Mesenchymal stem cell (in vitro differentiated cells and primary cell): Measurements from ENCODE around the gene ANKFY1.

Experiments used
- DNase-seq: peaks from one replicate; pipeline ENCODE4 v3.0.0-alpha.2; 2013
- H2AFZ ChIP-seq: one replicate; pipeline ENCODE4 v1.6.1; 2013; ENCODE audit warnings: low read depth, mild to moderate bottlenecking, control low read depth, inconsistent platforms, low read length, moderate library complexity
- H2AK5ac ChIP-seq: 2 replicates; pipeline ENCODE4 v1.6.1; 2013; ENCODE audit warnings: low read length, moderate library complexity, mild to moderate bottlenecking, inconsistent platforms; ENCODE audit not compliant: severe bottlenecking
- H2BK120ac ChIP-seq: one replicate; pipeline ENCODE4 v1.6.1; 2013; ENCODE audit warnings: low read depth, mild to moderate bottlenecking, inconsistent platforms, low read length, moderate library complexity
- H2BK12ac ChIP-seq, 2 experiments: one replicate each; pipeline ENCODE4 v1.6.1; 2013; ENCODE audit warnings: inconsistent platforms in 2 of 2, low read length in 2 of 2, mild to moderate bottlenecking in 2 of 2, moderate library complexity in 2 of 2, control low read depth in 1 of 2
- H2BK15ac ChIP-seq: one replicate; pipeline ENCODE4 v1.6.1; 2013; ENCODE audit warnings: mild to moderate bottlenecking, low read depth, inconsistent platforms; ENCODE audit not compliant: poor library complexity, severe bottlenecking
- H2BK5ac ChIP-seq: 2 replicates; pipeline ENCODE4 v1.6.1; 2013; ENCODE audit warnings: low read depth, mild to moderate bottlenecking, low read length, control low read depth, inconsistent platforms; ENCODE audit not compliant: poor library complexity, severe bottlenecking
- H3K14ac ChIP-seq, 2 experiments: one replicate each; pipeline ENCODE4 v1.6.1; 2013; ENCODE audit warnings: inconsistent platforms in 2 of 2, low read length in 2 of 2, control low read depth in 1 of 2, mild to moderate bottlenecking in 1 of 2, moderate library complexity in 1 of 2
- H3K18ac ChIP-seq, 2 experiments: one replicate each; pipeline ENCODE4 v1.6.1; 2013; ENCODE audit warnings: inconsistent platforms in 2 of 2, low read length in 2 of 2, control low read depth in 1 of 2, low read depth in 1 of 2, mild to moderate bottlenecking in 1 of 2
- H3K23ac ChIP-seq, 2 experiments: one replicate each; pipeline ENCODE4 v1.6.1; 2013; ENCODE audit warnings: inconsistent platforms in 2 of 2, low read length in 2 of 2, mild to moderate bottlenecking in 2 of 2, moderate library complexity in 2 of 2, control low read depth in 1 of 2
- H3K27ac ChIP-seq: 2 replicates; pipeline ENCODE4 v1.5.1; 2013; ENCODE audit warnings: mild to moderate bottlenecking, moderate library complexity, low read length, control low read depth, inconsistent platforms; ENCODE audit not compliant: poor library complexity, severe bottlenecking
- H3K27me3 ChIP-seq, 2 experiments: 2 replicates each; pipeline versions ENCODE4 v1.6.1 to v1.7.0; 2013; ENCODE audit warnings: low read length in 2 of 2, mild to moderate bottlenecking in 2 of 2, moderate library complexity in 2 of 2, control low read depth in 1 of 2, inconsistent platforms in 1 of 2; ENCODE audit not compliant: control insufficient read depth in 1 of 2, insufficient read depth in 1 of 2
- H3K36me3 ChIP-seq, 2 experiments: 2 replicates each; pipeline versions ENCODE4 v1.6.1 to v1.7.0; 2013; ENCODE audit warnings: low read length in 2 of 2, control low read depth in 1 of 2, inconsistent platforms in 1 of 2, low read depth in 1 of 2, mild to moderate bottlenecking in 1 of 2; ENCODE audit not compliant: insufficient read depth in 2 of 2, control insufficient read depth in 1 of 2
- H3K4ac ChIP-seq, 2 experiments: one replicate each; pipeline ENCODE4 v1.6.1; 2013; ENCODE audit warnings: inconsistent platforms in 2 of 2, low read length in 2 of 2, mild to moderate bottlenecking in 2 of 2, moderate library complexity in 2 of 2, control low read depth in 1 of 2, low read depth in 1 of 2
- H3K4me1 ChIP-seq: 2 replicates; pipeline ENCODE4 v1.6.1; 2013; ENCODE audit warnings: low read depth, low read length, control low read depth; ENCODE audit not compliant: control insufficient read depth, insufficient read depth
- H3K4me2 ChIP-seq: 2 replicates; pipeline ENCODE4 v1.6.1; 2013; ENCODE audit warnings: low read length, mild to moderate bottlenecking, inconsistent platforms; ENCODE audit not compliant: poor library complexity, severe bottlenecking
- H3K4me3 ChIP-seq, 2 experiments: 2 replicates each; pipeline versions ENCODE4 v1.5.1 to v1.7.0; 2013; ENCODE audit warnings: low read length in 2 of 2, mild to moderate bottlenecking in 2 of 2, control low read depth in 1 of 2, low read depth in 1 of 2; ENCODE audit not compliant: insufficient read depth in 1 of 2
- H3K79me1 ChIP-seq: replicated peaks from 2 replicates; pipeline ENCODE4 v1.6.1; 2013; ENCODE audit warnings: mild to moderate bottlenecking, control low read depth, low read length, inconsistent platforms; ENCODE audit not compliant: poor library complexity, severe bottlenecking
- H3K9ac ChIP-seq: 2 replicates; pipeline ENCODE4 v1.7.0; 2013; ENCODE audit warnings: mild to moderate bottlenecking, low read length, moderate library complexity
- H3K9me3 ChIP-seq: 2 replicates; pipeline ENCODE4 v1.7.0; 2013; ENCODE audit warnings: mild to moderate bottlenecking, low read length; ENCODE audit not compliant: control insufficient read depth
- H4K8ac ChIP-seq: one replicate; pipeline ENCODE4 v1.6.1; 2013; ENCODE audit warnings: inconsistent platforms, mild to moderate bottlenecking, low read length, moderate library complexity
- H4K91ac ChIP-seq: one replicate; pipeline ENCODE4 v1.6.1; 2013; ENCODE audit warnings: mild to moderate bottlenecking, low read length, inconsistent platforms
- WGBS: methylation state at CpG from one replicate; pipeline ENCODE4 v1.1.7; 2013; ENCODE audit warnings: mixed read lengths; 5-methylcytosine and 5-hydroxymethylcytosine counted together

ANKFY1 gene

GRCh38 chr17:4130715-4131114, 133.1 kb downstream of the ANKFY1 start:
- Histone ChIP-seq H3K27me3 (no peaks in the 10 kb centered on the region), H2AK5ac (no peak overlapping the region), H3K4me2 (no peak overlapping the region), H3K79me1 (peaks cover 30% of the 10 kb centered on the region), H3K27ac (no peak overlapping the region), H2BK12ac (no peak overlapping the region), H3K4me1 (peaks cover 4% of the 10 kb centered on the region), H2AFZ (no peak overlapping the region), H3K14ac (no peak overlapping the region), H3K4ac (no peak overlapping the region), H2BK120ac (no peak overlapping the region), H3K9me3 (no peaks in the 10 kb centered on the region), H4K8ac (peak overlapping the region; percentile 14), H2BK5ac (no peak overlapping the region), H3K9ac (peak overlapping the region; percentile 50), H2BK15ac (no peak overlapping the region), H3K18ac (no peak overlapping the region), H3K36me3 (peaks cover 0 to 3% of the 10 kb centered on the region in 2 experiments), H4K91ac (no peak overlapping the region), H3K23ac (no peak overlapping the region), H3K4me3 (peak overlapping the region in 1 of 2 experiments; percentile 39)
- DNase-seq = peak; percentile 63
- 46% methylated on average over 7 of the region's 7 CpGs for WGBS

- no peak overlapping the region for H3K4me3 ChIP-seq
- H3K27me3 ChIP-seq = no peaks in the 10 kb centered on the region
- H2AFZ ChIP-seq = no peak overlapping the region
- H4K8ac ChIP-seq = no peak overlapping the region
- peaks cover 31% of the 10 kb centered on the region for H3K79me1 ChIP-seq
- no peak overlapping the region for H3K4ac ChIP-seq
- no peak overlapping the region for H3K27ac ChIP-seq
- H3K23ac ChIP-seq = no peak overlapping the region
- H2BK120ac ChIP-seq = no peak overlapping the region
- WGBS = 99% methylated on average over 6 of the region's 6 CpGs
- DNase-seq = peak; percentile 8
- no peak overlapping the region for H2BK5ac ChIP-seq
- H3K36me3 ChIP-seq = peaks cover 6 to 13% of the 10 kb centered on the region in 2 experiments
- no peaks in the 10 kb centered on the region for H3K4me1 ChIP-seq
- H2BK12ac ChIP-seq = no peak overlapping the region
- no peak overlapping the region for H4K91ac ChIP-seq
- H3K18ac ChIP-seq = no peak overlapping the region
- no peak overlapping the region for H2BK15ac ChIP-seq
- no peak overlapping the region for H3K14ac ChIP-seq
- no peak overlapping the region for H3K9ac ChIP-seq
- H2AK5ac ChIP-seq = no peak overlapping the region
- H3K4me2 ChIP-seq = no peak overlapping the region
- no peaks in the 10 kb centered on the region for H3K9me3 ChIP-seq
These were observed 136.2 kb downstream of the ANKFY1 start for GRCh38 chr17:4127555-4127954.

- no peak overlapping the region for H2BK12ac ChIP-seq
- no peak overlapping the region for H3K14ac ChIP-seq
- no peak overlapping the region for H4K91ac ChIP-seq
- no peak overlapping the region for H4K8ac ChIP-seq
- peaks cover 36% of the 10 kb centered on the region for H3K79me1 ChIP-seq
- no peak overlapping the region for H2AK5ac ChIP-seq
- no peak overlapping the region for H3K4me2 ChIP-seq
- no peak for DNase-seq
- WGBS = 90% methylated on average over 1 of the region's 1 CpG
- H3K4me1 ChIP-seq = no peaks in the 10 kb centered on the region
- H3K18ac ChIP-seq = no peak overlapping the region
- peaks cover 14 to 31% of the 10 kb centered on the region in 2 experiments for H3K36me3 ChIP-seq
- no peaks in the 10 kb centered on the region for H3K27me3 ChIP-seq
- no peak overlapping the region for H3K23ac ChIP-seq
- no peak overlapping the region for H3K27ac ChIP-seq
- no peak overlapping the region for H3K4ac ChIP-seq
- no peak overlapping the region for H2BK15ac ChIP-seq
- no peak overlapping the region for H2AFZ ChIP-seq
- no peak overlapping the region for H3K4me3 ChIP-seq
- H3K9me3 ChIP-seq = no peaks in the 10 kb centered on the region
- H2BK120ac ChIP-seq = no peak overlapping the region
- H3K9ac ChIP-seq = no peak overlapping the region
- H2BK5ac ChIP-seq = no peak overlapping the region
These were observed 138.2 kb downstream of the ANKFY1 start for GRCh38 chr17:4125552-4125951.

GRCh38 chr17:4124999-4125398, 138.8 kb downstream of the ANKFY1 start:
- Histone ChIP-seq H3K18ac (no peak overlapping the region), H2BK12ac (no peak overlapping the region), H3K14ac (no peak overlapping the region), H3K9ac (no peak overlapping the region), H2BK120ac (no peak overlapping the region), H3K36me3 (peaks cover 18 to 36% of the 10 kb centered on the region in 2 experiments), H4K91ac (no peak overlapping the region), H3K4me3 (no peak overlapping the region), H3K79me1 (peaks cover 38% of the 10 kb centered on the region), H2AK5ac (no peak overlapping the region), H3K27me3 (no peaks in the 10 kb centered on the region), H3K4me1 (no peaks in the 10 kb centered on the region), H2BK15ac (no peak overlapping the region), H3K23ac (no peak overlapping the region), H3K27ac (no peak overlapping the region), H4K8ac (no peak overlapping the region), H3K4ac (no peak overlapping the region), H2AFZ (no peak overlapping the region), H2BK5ac (no peak overlapping the region), H3K4me2 (no peak overlapping the region), H3K9me3 (no peaks in the 10 kb centered on the region)
- no peak for DNase-seq
- 88% methylated on average over 2 of the region's 2 CpGs for WGBS
